T-cell (primary cell): ENCODE data around the gene UFD1. TPM values are rescaled to one million over a fixed set of nuclear protein-coding genes. Genes with fewer than 3 reads are reported as not detected.

Experiments used
- ATAC-seq, 4 experiments: fragments of 200-7000 bp in 3 of 4; fragments of 150-1000 bp in 1 of 4; cut with Tn5 transposase; replicated peaks in 1 of 4; 1 replicate in 3 of 4; 2 replicates in 1 of 4; pipeline ENCODE4 v1.10.0; 2021; ENCODE audit warnings: moderate library complexity in 3 of 4, mild to moderate bottlenecking in 2 of 4, moderate number of reproducible peaks in 1 of 4
- CTCF ChIA-PET, 2 donors: fragments of 300-600 bp; sonication (Branson Sonifier 250); formaldehyde crosslinking; loops; one replicate each; lab custom pipeline; 2022; ENCODE audit warnings: antibody characterized with exemption in 2 of 2; lab: Charles Lee
- POLR2A ChIA-PET, 2 donors: fragments of 300-600 bp; sonication (Branson Sonifier 250); formaldehyde crosslinking; loops; one replicate each; lab custom pipeline; 2022; ENCODE audit warnings: antibody characterized with exemption in 2 of 2; lab: Charles Lee
- DNase-seq, 35 experiments: peaks; one replicate each; pipeline versions ENCODE4 v3.0.0 to v3.0.0-alpha.2; 2013 to 2023
- H3K27ac ChIP-seq: one replicate; pipeline ENCODE4 v1.5.1; 2013; ENCODE audit warnings: low read length
- H3K27me3 ChIP-seq, 2 experiments: replicated peaks in 1 of 2; 1 replicate in 1 of 2; 2 replicates in 1 of 2; pipeline versions ENCODE4 v1.6.1 to v1.7.0; 2013; ENCODE audit warnings: low read length in 1 of 2, mixed read lengths in 1 of 2; ENCODE audit not compliant: control insufficient read depth in 2 of 2, insufficient read depth in 2 of 2; ENCODE audit errors: extremely low read depth in 1 of 2
- H3K36me3 ChIP-seq, 2 donors: 1 replicate in 1 of 2; 2 replicates in 1 of 2; pipeline versions ENCODE4 v1.6.1 to v1.7.0; 2013; ENCODE audit warnings: low read length in 1 of 2; ENCODE audit not compliant: control insufficient read depth in 2 of 2, insufficient read depth in 1 of 2; ENCODE audit errors: extremely low read depth in 1 of 2
- H3K4me1 ChIP-seq, 2 experiments: 1 replicate in 1 of 2; 2 replicates in 1 of 2; pipeline versions ENCODE4 v1.6.1 to v1.7.0; 2013; ENCODE audit warnings: low read length in 2 of 2, mixed read lengths in 1 of 2; ENCODE audit not compliant: insufficient read depth in 2 of 2, control insufficient read depth in 1 of 2; ENCODE audit errors: extremely low read depth in 1 of 2
- H3K4me3 ChIP-seq, 2 donors: 1 replicate in 1 of 2; 2 replicates in 1 of 2; pipeline versions ENCODE4 v1.5.1 to v1.7.0; 2013; ENCODE audit warnings: mild to moderate bottlenecking in 2 of 2, low read length in 1 of 2, moderate library complexity in 1 of 2; ENCODE audit not compliant: control insufficient read depth in 1 of 2; ENCODE audit errors: extremely low read depth in 1 of 2
- H3K9me3 ChIP-seq: 2 replicates; pipeline ENCODE4 v1.7.0; 2013
- H3K27ac Mint-ChIP-seq, 2 donors: one replicate each; pipeline ENCODE4 v1.8.0; 2020 to 2021; ENCODE audit warnings: mild to moderate bottlenecking in 2 of 2, mixed read lengths in 2 of 2
- H3K27me3 Mint-ChIP-seq, 2 donors: one replicate each; pipeline ENCODE4 v1.8.0; 2021 to 2022; ENCODE audit warnings: mixed read lengths in 2 of 2
- H3K36me3 Mint-ChIP-seq: one replicate; pipeline ENCODE4 v1.8.0; 2021; ENCODE audit warnings: mixed read lengths
- H3K4me1 Mint-ChIP-seq, 3 donors: one replicate each; pipeline ENCODE4 v1.8.0; 2020 to 2022; ENCODE audit warnings: mixed read lengths in 3 of 3, mild to moderate bottlenecking in 1 of 3
- H3K4me3 Mint-ChIP-seq, 3 donors: one replicate each; pipeline ENCODE4 v1.8.0; 2020 to 2022; ENCODE audit warnings: mild to moderate bottlenecking in 3 of 3, mixed read lengths in 3 of 3, moderate library complexity in 3 of 3
- H3K9me3 Mint-ChIP-seq, 3 donors: one replicate each; pipeline ENCODE4 v1.8.0; 2020 to 2022; ENCODE audit warnings: mixed read lengths in 3 of 3
- WGBS: methylation state at CpG from one replicate; pipeline ENCODE4 v1.1.5; 2013; ENCODE audit warnings: missing lambda C conversion rate; ENCODE audit not compliant: insufficient coverage; 5-methylcytosine and 5-hydroxymethylcytosine counted together
- total RNA-seq, 35 experiments: library from RNA in 6 of 35; stranded (reverse) in 6 of 35; fragments of 120-200 nt in 1 of 35; gene quantifications; one replicate each; pipeline versions ENCODE4 v1.2.1 to v1.2.4 and lab custom pipeline; 2013 to 2026

UFD1 gene
- total RNA-seq, 5 donors from 2014 or later (not counting 1 experiment from before 2014, with no cell fraction given): 52.9 to 85.1 (median 60.0) TPM

GRCh38 chr22:19469421-19469820 lies 9.6 kb downstream of the UFD1 start:
- POLR2A ChIA-PET: no interaction called here
- peaks cover 3 to 18% (median 7%) of the 10 kb centered on the region in 3 donors for H3K4me1 Mint-ChIP-seq
- Histone ChIP-seq H3K27me3 (no peaks in the 10 kb centered on the region), H3K36me3 (peaks cover 33 to 96% of the 10 kb centered on the region in 2 donors), H3K4me1 (no peaks in the 10 kb centered on the region), H3K27ac (no peak overlapping the region), H3K4me3 (no peak overlapping the region), H3K9me3 (no peaks in the 10 kb centered on the region)
- DNase-seq (no peak), ATAC-seq (no peak)
- CTCF ChIA-PET: no interaction called here
- H3K9me3 Mint-ChIP-seq: no peaks in the 10 kb centered on the region
- no peak overlapping the region for H3K4me3 Mint-ChIP-seq
- 96% methylated on average over 7 of the region's 7 CpGs for WGBS
- H3K27ac Mint-ChIP-seq: no peak overlapping the region
- peaks cover 70% of the 10 kb centered on the region for H3K36me3 Mint-ChIP-seq
- no peaks in the 10 kb centered on the region for H3K27me3 Mint-ChIP-seq

- POLR2A ChIA-PET: no interaction called here
- no peak overlapping the region for H3K4me3 Mint-ChIP-seq
- no peak for ATAC-seq
Measured at GRCh38 chr22:19467912-19468311, 11.1 kb downstream of the UFD1 start.

GRCh38 chr22:19466848-19467752 lies 11.9 kb downstream of the UFD1 start:
- H3K4me1 ChIP-seq: no peaks in the 10 kb centered on the region
- CTCF ChIA-PET: interaction anchor here in 1 of 2 donors (0.6 kb wide), 1 partner anchor 10 kb away, joined by 3 read pairs; no protein-coding TSS in a partner anchor
- Mint-ChIP-seq H3K4me1 (peaks cover 3 to 8% (median 6%) of the 10 kb centered on the region in 3 donors), H3K27ac (no peak overlapping the region), H3K27me3 (no peaks in the 10 kb centered on the region), H3K9me3 (no peaks in the 10 kb centered on the region), H3K36me3 (peaks cover 64% of the 10 kb centered on the region), H3K4me3 (no peak overlapping the region)
- DNase-seq (no peak), ATAC-seq (no peak)
- H3K9me3 ChIP-seq: no peaks in the 10 kb centered on the region
- POLR2A ChIA-PET: interaction anchor here in 1 of 2 donors (0.6 kb wide), 1 partner anchor 592 kb away, joined by 5 read pairs; no protein-coding TSS in a partner anchor
- WGBS: 98% methylated on average over 4 of the region's 9 CpGs
- H3K27ac ChIP-seq: no peak overlapping the region
- no peaks in the 10 kb centered on the region for H3K27me3 ChIP-seq
- H3K4me3 ChIP-seq: no peak overlapping the region
- peaks cover 27 to 89% of the 10 kb centered on the region in 2 donors for H3K36me3 ChIP-seq

More at GRCh38 chr22:19467912-19468311, 11.1 kb downstream of the UFD1 start:
- Mint-ChIP-seq H3K9me3 (no peaks in the 10 kb centered on the region), H3K27me3 (no peaks in the 10 kb centered on the region), H3K4me1 (peaks cover 3 to 8% (median 7%) of the 10 kb centered on the region in 3 donors), H3K36me3 (peaks cover 65% of the 10 kb centered on the region), H3K27ac (no peak overlapping the region)
- Histone ChIP-seq H3K9me3 (no peaks in the 10 kb centered on the region), H3K4me3 (no peak overlapping the region), H3K27ac (no peak overlapping the region), H3K27me3 (no peaks in the 10 kb centered on the region), H3K36me3 (peaks cover 31 to 95% of the 10 kb centered on the region in 2 donors), H3K4me1 (no peaks in the 10 kb centered on the region)
- WGBS: 92% methylated on average over 2 of the region's 6 CpGs
- no peak for DNase-seq
- CTCF ChIA-PET: no interaction called here

GRCh38 chr22:19466126-19466716 lies 12.8 kb downstream of the UFD1 start:
- 82% methylated on average over 7 of the region's 14 CpGs for WGBS
- POLR2A ChIA-PET: interaction anchor here in 1 of 2 donors (0.6 kb wide), 1 partner anchor 593 kb away, joined by 5 read pairs; no protein-coding TSS in a partner anchor
- no peak for ATAC-seq
- Mint-ChIP-seq H3K4me3 (no peak overlapping the region), H3K9me3 (no peaks in the 10 kb centered on the region), H3K27me3 (no peaks in the 10 kb centered on the region), H3K4me1 (peaks cover 3 to 8% (median 6%) of the 10 kb centered on the region in 3 donors), H3K36me3 (peaks cover 55% of the 10 kb centered on the region), H3K27ac (peak overlapping the region in 1 of 2 donors; percentile 11)
- no peaks in the 10 kb centered on the region for H3K27me3 ChIP-seq
- H3K4me3 ChIP-seq: no peak overlapping the region
- peaks cover 27 to 85% of the 10 kb centered on the region in 2 donors for H3K36me3 ChIP-seq
- no peak overlapping the region for H3K27ac ChIP-seq
- no peak for DNase-seq
- H3K4me1 ChIP-seq: no peaks in the 10 kb centered on the region
- CTCF ChIA-PET: interaction anchor here (0.6 kb wide), 2 partner anchors 11 to 558 kb away, joined by 3 to 4 read pairs; no protein-coding TSS in a partner anchor
- no peaks in the 10 kb centered on the region for H3K9me3 ChIP-seq

- ATAC-seq (no peak), DNase-seq (no peak)
- Histone ChIP-seq H3K9me3 (no peaks in the 10 kb centered on the region), H3K27ac (no peak overlapping the region), H3K36me3 (peaks cover 28 to 79% of the 10 kb centered on the region in 2 donors), H3K4me1 (no peaks in the 10 kb centered on the region), H3K4me3 (no peak overlapping the region), H3K27me3 (no peaks in the 10 kb centered on the region)
- H3K27me3 Mint-ChIP-seq: no peaks in the 10 kb centered on the region
- peaks cover 49% of the 10 kb centered on the region for H3K36me3 Mint-ChIP-seq
- 100% methylated on average over 1 of the region's 4 CpGs for WGBS
- POLR2A ChIA-PET: no interaction called here
- no peaks in the 10 kb centered on the region for H3K9me3 Mint-ChIP-seq
- H3K4me1 Mint-ChIP-seq: peaks cover 2 to 8% (median 5%) of the 10 kb centered on the region in 3 donors
- CTCF ChIA-PET: no interaction called here
- no peak overlapping the region for H3K27ac Mint-ChIP-seq
- no peak overlapping the region for H3K4me3 Mint-ChIP-seq
Measured at GRCh38 chr22:19464975-19465374, 14.0 kb downstream of the UFD1 start.

- no peak for DNase-seq
- no peak for ATAC-seq
- Mint-ChIP-seq H3K36me3 (peaks cover 47% of the 10 kb centered on the region), H3K4me1 (peaks cover 0 to 8% (median 3%) of the 10 kb centered on the region in 3 donors), H3K27me3 (no peaks in the 10 kb centered on the region), H3K9me3 (no peaks in the 10 kb centered on the region), H3K4me3 (no peak overlapping the region), H3K27ac (no peak overlapping the region)
- Histone ChIP-seq H3K4me3 (no peak overlapping the region), H3K27ac (no peak overlapping the region), H3K36me3 (peaks cover 26 to 76% of the 10 kb centered on the region in 2 donors), H3K27me3 (no peaks in the 10 kb centered on the region), H3K4me1 (no peaks in the 10 kb centered on the region), H3K9me3 (no peaks in the 10 kb centered on the region)
- ChIA-PET POLR2A (no interaction called here), CTCF (no interaction called here)
- no CpG with 5 or more reads among the region's 1 CpG for WGBS
Measured at GRCh38 chr22:19464546-19464945, 14.4 kb downstream of the UFD1 start.
